ENCODE measurements around the gene TMEM132D.

Gene TMEM132D

DNA sequence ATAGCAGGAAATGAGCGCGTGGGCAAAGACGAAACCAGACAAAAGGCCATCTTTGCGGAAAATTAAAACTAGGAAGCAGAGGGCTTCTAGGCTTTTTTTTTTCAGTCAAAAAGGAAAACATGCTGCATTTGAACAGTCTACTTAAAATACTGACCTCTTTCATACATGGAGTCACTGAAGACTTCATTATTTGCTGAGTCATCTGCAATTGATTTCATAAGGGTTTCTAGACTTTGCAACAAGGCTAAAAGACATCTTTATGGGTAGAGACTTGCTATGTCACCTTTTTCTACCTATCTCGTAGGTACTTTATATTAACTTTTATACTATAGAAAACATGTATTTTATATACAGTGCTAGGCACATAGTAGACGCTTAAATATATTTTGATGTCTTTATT is 238.4 kb downstream of the TMEM132D start:
- DNase-seq (ENCODE audit: low read depth in 2 of 2, low spot score in 1 of 2), result no peak

DNA sequence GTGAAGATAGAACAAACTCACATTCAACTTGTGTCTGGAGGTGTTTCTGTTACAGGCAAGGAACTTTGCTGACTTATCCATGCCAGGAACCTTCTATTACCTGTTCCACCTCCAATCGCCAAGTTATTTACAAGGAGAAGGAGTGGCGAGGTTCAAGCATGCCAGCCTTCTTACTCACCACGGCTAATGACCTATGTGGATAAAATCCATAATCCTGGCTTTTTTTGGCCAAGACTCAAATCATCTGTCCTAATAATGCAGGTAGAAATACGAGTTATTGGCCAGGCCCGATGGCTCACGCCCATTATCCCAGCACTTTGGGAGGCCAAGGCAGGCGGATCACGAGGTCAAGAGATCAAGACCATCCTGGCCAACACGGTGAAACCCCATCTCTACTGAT is 241.6 kb downstream of the TMEM132D start:
- DNase-seq (ENCODE audit: low read depth in 2 of 2, low spot score in 1 of 2), result no peak

DNA sequence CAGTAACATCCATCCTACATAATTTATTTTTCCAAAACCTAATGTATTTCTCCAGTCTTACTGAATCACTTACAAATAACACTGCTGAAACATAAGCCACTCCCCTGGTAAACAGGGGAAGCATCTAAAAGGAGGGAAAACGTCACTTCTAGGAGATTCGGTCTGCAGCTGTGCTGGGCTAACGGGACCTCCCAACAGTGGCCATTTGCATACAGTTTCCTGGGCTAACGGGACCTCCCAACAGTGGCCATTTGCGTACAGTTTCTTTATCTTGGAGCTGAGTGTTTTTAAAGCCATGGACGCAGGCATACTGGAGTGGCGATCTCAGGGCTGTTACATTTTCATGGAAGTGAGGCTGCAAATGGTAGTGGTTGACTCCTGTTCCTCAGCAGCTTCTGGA is 242.9 kb downstream of the TMEM132D start:
- DNase-seq (ENCODE audit: low read depth in 2 of 2, low spot score in 1 of 2), result no peak

DNA sequence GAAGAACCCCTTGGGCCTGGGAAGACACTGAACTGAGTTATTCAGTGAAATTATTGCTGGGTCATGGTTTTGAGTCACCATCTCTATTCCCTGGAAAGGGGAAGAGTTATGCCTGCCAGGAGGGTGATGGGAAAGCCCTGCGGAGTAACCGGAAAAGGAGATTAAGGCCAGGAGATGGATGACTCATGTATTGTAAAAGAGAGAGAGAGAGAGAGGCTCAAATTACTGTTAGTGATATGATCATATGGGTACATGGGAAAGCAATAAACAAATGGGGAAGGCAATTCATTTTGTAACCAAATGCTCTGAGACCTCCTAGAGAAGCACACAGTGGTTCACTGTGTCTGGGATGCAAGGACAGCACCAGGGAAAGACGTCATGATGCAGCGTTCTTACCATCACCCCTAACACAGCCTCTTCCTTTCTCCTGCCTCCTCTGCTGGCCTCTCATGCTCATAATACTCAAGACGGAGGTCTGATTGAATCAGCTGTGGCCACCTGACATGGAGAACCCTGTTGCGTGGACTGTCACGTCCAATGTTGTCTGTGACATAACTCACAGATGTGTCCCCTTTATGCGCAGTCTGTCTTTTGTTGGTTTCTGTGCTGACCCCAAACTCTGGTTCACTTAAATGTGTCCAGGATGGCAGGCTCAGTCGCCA is 243.7 kb downstream of the TMEM132D start:
- DNase-seq (ENCODE audit: low read depth in 2 of 2, low spot score in 1 of 2), result no peak

DNA sequence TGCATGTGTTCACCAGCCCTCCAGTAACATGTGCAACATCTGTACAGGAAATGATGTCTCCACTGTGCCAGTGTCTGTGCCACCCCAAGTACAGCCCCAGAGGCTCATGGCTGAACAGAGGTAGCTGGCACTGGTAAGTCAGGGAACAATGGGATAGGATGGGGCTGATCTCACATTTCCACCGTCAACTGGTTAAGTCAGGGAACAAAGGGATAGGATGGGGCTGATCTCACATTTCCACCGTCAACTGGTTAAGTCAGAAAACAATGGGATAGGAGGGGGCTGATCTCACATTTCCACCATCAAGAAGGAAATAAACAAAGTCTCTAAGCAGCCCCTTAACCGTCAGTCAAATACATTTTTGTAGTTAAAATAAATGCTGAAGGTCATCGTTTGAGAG is 246.6 kb downstream of the TMEM132D start:
- no peak for DNase-seq (ENCODE audit: low read depth in 2 of 2, low spot score in 1 of 2)

- DNase-seq (ENCODE audit: low read depth in 2 of 2, low spot score in 1 of 2), result no peak
Observed at GRCh38 chr12:129651951-129652350, 251.9 kb downstream of the TMEM132D start.

DNA sequence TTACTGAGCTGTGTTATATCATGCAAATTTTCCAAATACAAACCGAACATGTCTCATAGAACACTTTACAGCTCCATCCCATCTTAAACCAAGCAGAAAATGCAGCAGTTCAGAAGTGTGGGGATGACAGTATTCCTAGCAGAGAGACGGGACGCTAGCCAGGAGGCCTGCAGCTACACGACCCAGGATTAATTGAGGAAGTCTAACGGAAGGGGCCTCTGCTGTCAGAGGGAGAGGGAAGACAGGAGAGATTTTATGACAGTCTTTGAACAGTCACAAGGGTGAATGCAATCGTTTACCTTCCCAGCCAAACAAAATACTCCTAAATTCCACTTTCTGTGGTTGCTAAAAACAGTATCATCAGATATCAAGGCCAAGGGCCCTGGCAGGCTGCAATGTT is 261.9 kb downstream of the TMEM132D start:
- DNase-seq (ENCODE audit: low read depth in 2 of 2, low spot score in 1 of 2), result no peak

DNA sequence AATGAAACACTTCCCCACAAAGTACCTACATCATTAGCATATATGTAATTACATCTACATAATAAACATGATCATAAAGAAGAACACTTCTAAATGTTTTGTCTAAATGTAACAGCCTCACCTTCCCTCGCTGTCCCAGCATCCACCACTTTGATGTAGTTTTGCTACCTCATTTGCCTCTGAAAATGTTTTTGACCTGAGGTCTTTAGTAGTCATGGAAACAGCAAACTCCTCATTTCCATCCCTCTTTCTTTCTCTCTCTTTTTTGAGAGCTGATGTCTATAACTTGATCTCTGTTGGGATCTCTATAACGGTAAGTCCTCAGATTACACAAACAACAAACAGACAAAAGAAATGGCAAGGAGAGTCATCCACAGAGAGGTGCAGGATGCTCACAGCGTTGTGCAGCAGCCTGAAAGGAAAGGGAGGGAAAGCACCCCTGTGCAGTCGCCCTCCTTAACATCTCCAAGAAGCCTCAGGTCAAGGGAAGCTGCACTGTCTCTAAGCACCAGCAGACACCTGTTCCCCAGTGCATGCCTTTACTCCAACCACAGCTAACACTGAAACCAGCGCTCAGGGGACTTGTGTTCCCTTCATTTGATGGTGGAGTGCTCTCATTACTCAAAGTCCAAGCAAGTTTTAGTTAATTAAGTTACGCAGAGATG is 268.7 kb downstream of the TMEM132D start:
- DNase-seq (ENCODE audit: low read depth in 2 of 2, low spot score in 1 of 2), result no peak

DNA sequence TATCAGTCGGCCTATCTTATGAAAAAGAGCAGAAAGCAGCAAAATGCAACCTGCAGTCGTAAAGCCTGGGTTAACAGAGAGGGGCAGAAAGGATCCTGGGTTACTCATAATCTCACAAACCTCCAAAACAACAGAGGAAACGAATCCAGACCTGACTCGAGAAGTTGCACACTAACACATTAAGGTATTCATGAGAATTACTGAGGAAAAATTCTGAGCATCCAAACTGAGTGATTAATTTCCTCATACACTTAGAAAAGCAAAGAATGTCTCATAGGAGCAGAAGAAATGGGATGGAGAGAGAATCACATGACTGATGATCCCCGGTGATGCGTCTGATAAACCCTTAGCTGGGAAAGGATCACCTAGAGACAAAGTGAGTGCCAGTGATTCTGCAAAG is 272.5 kb downstream of the TMEM132D start:
- no peak for DNase-seq (ENCODE audit: low read depth in 2 of 2, low spot score in 1 of 2)

DNA sequence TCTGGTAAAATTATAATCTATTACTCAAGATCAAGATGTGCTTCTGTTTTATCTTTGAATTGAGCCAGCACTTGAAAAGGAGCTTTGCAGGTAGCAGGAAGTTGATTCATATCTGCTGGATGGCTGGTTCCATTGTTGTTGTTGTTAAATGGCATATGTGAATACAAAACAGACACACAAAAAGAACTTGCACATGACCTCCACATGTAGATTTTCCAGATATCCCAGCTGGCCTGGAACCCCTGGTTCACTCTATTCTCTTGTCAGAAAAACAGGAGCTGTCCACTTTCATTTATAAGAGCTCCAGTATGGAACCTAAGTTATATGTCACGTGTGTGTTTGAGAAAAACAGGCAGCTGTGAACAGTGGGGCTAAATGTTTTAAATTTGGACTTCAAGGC is 273.9 kb downstream of the TMEM132D start:
- DNase-seq (ENCODE audit: low read depth in 2 of 2, low spot score in 1 of 2), result no peak

GRCh38 chr12:129622566-129622965 is 281.3 kb downstream of the TMEM132D start:
- DNase-seq (ENCODE audit: low read depth in 2 of 2, low spot score in 1 of 2), result no peak

DNA sequence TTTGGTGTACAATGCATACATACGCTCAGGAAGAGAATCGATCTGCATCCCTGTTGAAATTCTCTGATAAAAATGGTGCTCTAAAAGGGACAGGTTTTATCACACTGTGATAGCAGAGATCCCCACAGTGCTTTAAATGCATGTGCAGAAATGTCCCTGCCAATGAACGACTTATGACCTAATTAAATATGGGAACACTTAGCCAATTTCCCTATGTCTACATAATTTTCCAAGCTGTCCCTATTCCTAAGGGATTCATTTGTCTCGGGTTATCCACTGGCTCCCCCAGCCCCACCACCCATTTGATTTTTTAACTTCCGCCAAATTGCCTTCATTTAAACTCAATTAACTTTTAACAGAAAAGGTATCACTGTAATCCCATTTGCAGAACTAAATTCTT is 284.6 kb downstream of the TMEM132D start:
- DNase-seq (ENCODE audit: low read depth in 2 of 2, low spot score in 1 of 2), result no peak

DNA sequence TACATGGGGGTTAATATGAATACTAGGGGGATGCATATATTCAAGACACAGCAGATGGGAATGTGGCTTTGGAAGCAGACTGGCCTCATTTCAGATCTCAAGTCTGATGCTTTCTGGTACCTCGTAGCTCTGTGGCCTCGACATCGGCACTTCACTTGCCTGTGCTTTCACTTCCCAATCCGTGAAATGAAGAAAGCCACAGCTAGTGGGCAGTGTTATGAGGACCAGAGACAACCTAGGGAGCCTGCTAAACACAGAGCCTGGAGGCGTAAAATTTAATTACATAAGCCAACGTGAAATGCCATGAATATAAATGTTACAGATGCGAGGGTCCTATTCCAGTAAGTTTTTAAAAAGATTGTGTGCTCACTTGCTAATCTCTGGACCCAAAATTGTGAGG is 286.0 kb downstream of the TMEM132D start:
- DNase-seq (ENCODE audit: low read depth in 2 of 2, low spot score in 1 of 2), result no peak

GRCh38 chr12:129615001-129615400 is 288.8 kb downstream of the TMEM132D start:
- DNase-seq (ENCODE audit: low read depth in 2 of 2, low spot score in 1 of 2), result no peak

DNA sequence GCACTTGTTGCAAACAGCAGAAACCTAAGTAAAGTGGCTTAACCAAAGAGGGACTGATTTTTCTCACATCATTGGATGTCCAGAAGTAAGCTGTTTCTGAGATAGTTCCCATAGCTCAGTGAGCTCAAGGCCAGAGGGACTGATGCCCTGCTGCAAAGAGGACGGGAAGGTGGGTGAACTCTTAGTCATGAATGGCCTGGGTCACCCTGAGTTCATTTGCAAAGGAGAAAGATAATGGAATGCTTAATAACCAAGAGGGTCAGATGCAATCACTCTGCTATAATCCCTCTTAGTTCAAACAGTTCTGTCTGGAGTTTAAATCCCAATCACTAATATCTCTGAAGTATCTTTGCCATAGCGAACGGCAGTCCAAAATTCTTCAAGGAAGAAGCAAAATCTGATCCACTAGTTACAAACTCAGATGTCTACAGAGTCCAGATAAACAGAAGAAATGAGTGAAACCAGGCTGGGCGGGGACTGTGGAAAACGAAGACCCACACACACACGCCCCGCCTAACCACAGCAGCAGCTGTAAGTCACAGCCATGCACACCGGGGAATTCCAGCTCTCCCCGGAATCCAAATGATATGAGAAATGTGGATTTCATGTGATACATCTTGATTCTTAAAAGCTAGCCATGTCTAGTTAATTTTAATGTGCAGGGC is 289.5 kb downstream of the TMEM132D start:
- no peak for DNase-seq (ENCODE audit: low read depth in 2 of 2, low spot score in 1 of 2)

- no peak for DNase-seq (ENCODE audit: low read depth in 2 of 2, low spot score in 1 of 2)
Observed at GRCh38 chr12:129613314-129613713, 290.5 kb downstream of the TMEM132D start.

DNA sequence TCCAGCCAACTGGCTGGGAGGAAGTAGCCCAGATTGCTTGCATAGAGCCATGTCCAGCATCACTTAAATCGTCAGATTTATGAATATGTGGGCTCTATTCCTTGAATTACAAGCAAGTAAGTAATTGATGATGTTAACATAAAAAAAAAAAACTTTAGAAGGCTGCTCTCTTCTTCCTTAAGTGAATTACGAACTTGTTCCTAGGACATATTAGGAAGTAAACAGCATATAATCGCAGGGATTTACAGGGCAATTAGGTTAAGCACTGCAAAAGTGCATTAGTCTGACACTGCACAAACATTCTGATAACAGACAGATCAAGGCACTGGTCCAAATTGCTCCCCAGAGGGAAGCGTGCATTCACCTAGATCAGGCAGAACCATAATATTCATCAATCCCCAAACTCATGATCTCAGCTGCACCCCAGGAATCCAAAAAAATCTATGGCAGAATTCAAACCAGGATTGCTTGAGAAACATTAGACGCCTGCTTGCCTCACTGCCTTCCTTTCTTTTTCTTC is 293.2 kb downstream of the TMEM132D start:
- no peak for DNase-seq (ENCODE audit: low read depth in 2 of 2, low spot score in 1 of 2)

GRCh38 chr12:129607756-129608155 is 296.1 kb downstream of the TMEM132D start:
- no peak for DNase-seq (ENCODE audit: low read depth in 2 of 2, low spot score in 1 of 2)

DNA sequence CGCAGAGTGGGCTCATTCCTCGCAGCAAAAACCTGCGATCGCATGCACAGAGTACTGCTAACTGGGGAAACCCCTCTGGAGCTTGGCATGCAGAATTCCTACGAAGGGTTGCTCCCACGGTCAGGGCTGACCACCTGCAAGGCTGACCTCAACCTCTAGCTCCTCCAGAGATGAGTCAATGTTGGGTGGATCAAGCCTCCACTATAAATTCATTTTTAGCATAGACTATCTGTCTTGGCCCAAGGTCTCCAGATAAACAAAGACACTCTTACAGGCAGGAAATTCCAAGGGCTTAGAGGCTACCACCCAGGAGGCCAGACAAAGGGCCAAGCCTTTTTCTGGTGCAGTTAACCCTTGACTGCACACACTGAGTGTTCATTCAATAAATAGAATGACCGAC is 296.5 kb downstream of the TMEM132D start:
- no peak for DNase-seq (ENCODE audit: low read depth in 2 of 2, low spot score in 1 of 2)

DNA sequence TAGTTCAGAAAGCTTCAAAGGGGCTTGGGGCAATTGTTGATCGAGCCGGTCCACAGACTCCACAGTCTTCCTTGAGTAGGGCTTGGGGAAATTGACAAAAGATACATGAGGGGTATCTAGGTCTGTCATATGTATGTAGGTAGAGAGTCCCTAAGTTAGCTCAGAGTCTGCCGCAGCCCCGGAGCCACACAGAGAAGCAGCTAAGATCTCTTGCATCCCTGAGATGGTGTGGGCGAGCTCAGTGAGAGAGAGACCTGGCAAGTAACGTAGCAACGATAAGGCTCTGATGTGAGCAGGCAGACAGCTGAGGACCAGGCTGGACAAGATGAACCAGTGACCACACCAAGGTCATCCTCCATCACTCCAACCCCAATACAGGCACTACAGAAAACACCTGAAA is 297.6 kb downstream of the TMEM132D start:
- DNase-seq (ENCODE audit: low read depth in 2 of 2, low spot score in 1 of 2), result no peak

DNA sequence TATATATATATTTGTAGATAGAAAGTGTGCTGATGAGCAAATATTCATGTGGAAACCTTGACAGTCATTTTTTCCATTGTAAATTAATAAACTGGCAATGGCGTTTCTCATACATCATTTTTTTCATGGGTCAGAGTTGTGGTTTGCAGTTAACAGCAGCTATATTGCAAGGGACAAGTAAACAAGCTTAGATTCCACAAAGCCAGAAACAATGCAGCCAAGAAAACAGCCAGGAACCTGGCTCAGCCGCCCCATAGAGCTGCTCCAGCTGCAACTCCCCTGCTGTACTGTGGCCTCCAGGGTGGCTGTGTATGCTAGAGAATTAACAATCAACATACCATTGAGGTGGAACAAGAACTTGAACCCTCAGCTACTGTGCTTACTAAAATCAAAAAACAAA is 298.2 kb downstream of the TMEM132D start:
- DNase-seq (ENCODE audit: low read depth in 2 of 2, low spot score in 1 of 2), result no peak

- DNase-seq (ENCODE audit: low read depth in 2 of 2, low spot score in 1 of 2), result no peak
Observed at GRCh38 chr12:129604506-129604905, 299.3 kb downstream of the TMEM132D start.
